Keratinocyte (primary cell): ENCODE results near the gene CNNM1.

Source experiments
- EZH2 ChIP-seq: IDR thresholded peaks from one replicate; pipeline ENCODE4 v1.6.1; 2012; ENCODE audit warnings: inconsistent platforms, mild to moderate bottlenecking, low read length, moderate library complexity
- TF ChIP-seq, protein P1 (sequence below), 3 experiments: IDR thresholded peaks in 1 of 3; conservative IDR thresholded peaks in 1 of 3; optimal IDR thresholded peaks in 1 of 3; 2 replicates in 2 of 3; 3 replicates in 1 of 3; pipeline versions ENCODE3 to v1.5.1; 2011; ENCODE audit warnings: low read length in 3 of 3, mild to moderate bottlenecking in 3 of 3, moderate library complexity in 2 of 3, control low read depth in 1 of 3, inconsistent platforms in 1 of 3; ENCODE audit not compliant: insufficient read depth in 2 of 3; ENCODE audit errors: extremely low read depth in 1 of 3

DNA sequence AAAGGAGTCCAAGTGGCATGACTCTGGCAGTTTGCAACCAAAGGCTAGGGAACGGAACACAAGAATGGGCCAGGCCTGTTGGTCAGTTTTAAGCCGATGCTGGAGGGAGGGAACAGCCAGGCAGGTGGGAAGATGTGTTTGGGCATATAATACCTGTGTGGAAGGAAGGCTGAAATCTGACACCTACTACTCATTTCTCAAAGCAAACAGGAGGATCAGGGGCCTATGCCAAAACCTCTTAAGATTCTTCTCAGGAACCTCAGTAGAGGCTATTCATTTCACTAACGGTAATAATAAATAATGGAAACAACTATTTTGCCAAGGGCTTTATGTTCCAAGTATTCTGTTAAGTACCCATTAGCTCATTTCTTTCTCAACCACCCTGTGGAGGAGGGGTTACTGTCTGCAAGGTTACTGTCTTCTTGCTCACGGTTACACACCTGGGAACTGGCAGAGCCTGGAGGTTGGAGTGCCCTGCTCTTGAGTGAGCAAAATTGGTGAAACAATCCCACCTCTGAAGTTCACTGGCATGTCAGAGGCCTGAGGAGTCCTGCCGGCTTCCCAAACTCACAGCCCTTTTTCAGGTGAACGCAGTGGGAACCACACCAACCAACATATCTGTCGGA lies 65.7 kb downstream of the CNNM1 start:
- TF ChIP-seq, protein P1, sequence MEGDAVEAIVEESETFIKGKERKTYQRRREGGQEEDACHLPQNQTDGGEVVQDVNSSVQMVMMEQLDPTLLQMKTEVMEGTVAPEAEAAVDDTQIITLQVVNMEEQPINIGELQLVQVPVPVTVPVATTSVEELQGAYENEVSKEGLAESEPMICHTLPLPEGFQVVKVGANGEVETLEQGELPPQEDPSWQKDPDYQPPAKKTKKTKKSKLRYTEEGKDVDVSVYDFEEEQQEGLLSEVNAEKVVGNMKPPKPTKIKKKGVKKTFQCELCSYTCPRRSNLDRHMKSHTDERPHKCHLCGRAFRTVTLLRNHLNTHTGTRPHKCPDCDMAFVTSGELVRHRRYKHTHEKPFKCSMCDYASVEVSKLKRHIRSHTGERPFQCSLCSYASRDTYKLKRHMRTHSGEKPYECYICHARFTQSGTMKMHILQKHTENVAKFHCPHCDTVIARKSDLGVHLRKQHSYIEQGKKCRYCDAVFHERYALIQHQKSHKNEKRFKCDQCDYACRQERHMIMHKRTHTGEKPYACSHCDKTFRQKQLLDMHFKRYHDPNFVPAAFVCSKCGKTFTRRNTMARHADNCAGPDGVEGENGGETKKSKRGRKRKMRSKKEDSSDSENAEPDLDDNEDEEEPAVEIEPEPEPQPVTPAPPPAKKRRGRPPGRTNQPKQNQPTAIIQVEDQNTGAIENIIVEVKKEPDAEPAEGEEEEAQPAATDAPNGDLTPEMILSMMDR (optimal IDR thresholded peaks at IDR 0.05 in 1 of 3, IDR thresholded peaks at IDR 0.05 in 1 of 3, conservative IDR thresholded peaks at IDR 0.05 in 1 of 3; ENCODE audit: extremely low read depth in 1 of 3, insufficient read depth in 2 of 3, low read length in 3 of 3): no peak
- no peak for TF ChIP-seq EZH2
